ENCODE measurements around the gene MGAT4A.

MGAT4A gene

DNA sequence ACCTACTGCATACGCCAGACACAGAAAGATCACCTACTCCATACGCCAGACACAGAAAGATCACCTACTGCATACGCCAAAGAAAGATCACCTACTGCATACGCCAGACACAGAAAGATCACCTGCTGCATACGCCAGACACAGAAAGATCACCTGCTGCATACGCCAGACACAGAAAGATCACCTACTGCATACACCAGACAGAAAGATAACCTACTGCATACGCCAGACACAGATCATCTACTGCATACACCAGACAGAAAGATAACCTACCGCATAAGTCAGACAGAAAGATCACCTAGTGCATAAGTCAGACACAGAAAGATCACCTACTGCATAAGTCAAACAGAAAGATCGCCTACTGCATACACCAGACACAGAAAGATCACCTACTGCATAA, 148.4 kb downstream of the MGAT4A start:
- Histone ChIP-seq H3K9me3 (replicated peaks; ENCODE audit: insufficient read depth, low read length) (no peaks in the 10 kb centered on the region), H3K4me3 (ENCODE audit: low read length) (no peak overlapping the region), H3K27ac (ENCODE audit: low read length) (no peak overlapping the region), H3K79me2 (ENCODE audit: low read length) (peaks cover 10% of the 10 kb centered on the region; the same call in 1 of the 2 replicates), H3K36me3 (replicated peaks; ENCODE audit: insufficient read depth, low read length) (peaks cover 21% of the 10 kb centered on the region), H3K9me2 (replicated peaks; ENCODE audit: insufficient read depth, low read length) (no peaks in the 10 kb centered on the region), H3K27me3 (replicated peaks; ENCODE audit: insufficient read depth, low read length) (no peaks in the 10 kb centered on the region), H4K20me1 (ENCODE audit: insufficient read depth, low read length) (no peaks in the 10 kb centered on the region), H3K4me1 (ENCODE audit: low read length) (no peaks in the 10 kb centered on the region), H3K9ac (ENCODE audit: low read length) (no peak overlapping the region), H2AFZ (ENCODE audit: low read length) (no peak overlapping the region), H3F3A (ENCODE audit: insufficient read depth, low read length) (peaks cover 4% of the 10 kb centered on the region; the same call in 1 of the 2 replicates), H3K4me2 (ENCODE audit: low read depth, low read length) (no peak overlapping the region)
- TF ChIP-seq, protein P1, sequence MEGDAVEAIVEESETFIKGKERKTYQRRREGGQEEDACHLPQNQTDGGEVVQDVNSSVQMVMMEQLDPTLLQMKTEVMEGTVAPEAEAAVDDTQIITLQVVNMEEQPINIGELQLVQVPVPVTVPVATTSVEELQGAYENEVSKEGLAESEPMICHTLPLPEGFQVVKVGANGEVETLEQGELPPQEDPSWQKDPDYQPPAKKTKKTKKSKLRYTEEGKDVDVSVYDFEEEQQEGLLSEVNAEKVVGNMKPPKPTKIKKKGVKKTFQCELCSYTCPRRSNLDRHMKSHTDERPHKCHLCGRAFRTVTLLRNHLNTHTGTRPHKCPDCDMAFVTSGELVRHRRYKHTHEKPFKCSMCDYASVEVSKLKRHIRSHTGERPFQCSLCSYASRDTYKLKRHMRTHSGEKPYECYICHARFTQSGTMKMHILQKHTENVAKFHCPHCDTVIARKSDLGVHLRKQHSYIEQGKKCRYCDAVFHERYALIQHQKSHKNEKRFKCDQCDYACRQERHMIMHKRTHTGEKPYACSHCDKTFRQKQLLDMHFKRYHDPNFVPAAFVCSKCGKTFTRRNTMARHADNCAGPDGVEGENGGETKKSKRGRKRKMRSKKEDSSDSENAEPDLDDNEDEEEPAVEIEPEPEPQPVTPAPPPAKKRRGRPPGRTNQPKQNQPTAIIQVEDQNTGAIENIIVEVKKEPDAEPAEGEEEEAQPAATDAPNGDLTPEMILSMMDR (IDR thresholded peaks at IDR 0.05; ENCODE audit: low read length) = no peak
- TF ChIP-seq EZH2phosphoT487 (IDR thresholded peaks at IDR 0.05; ENCODE audit: low read length) = no peak
- TF ChIP-seq EZH2 (optimal IDR thresholded peaks at IDR 0.05; ENCODE audit: low read depth, low read length) = no peak
- DNase-seq = no peak

DNA sequence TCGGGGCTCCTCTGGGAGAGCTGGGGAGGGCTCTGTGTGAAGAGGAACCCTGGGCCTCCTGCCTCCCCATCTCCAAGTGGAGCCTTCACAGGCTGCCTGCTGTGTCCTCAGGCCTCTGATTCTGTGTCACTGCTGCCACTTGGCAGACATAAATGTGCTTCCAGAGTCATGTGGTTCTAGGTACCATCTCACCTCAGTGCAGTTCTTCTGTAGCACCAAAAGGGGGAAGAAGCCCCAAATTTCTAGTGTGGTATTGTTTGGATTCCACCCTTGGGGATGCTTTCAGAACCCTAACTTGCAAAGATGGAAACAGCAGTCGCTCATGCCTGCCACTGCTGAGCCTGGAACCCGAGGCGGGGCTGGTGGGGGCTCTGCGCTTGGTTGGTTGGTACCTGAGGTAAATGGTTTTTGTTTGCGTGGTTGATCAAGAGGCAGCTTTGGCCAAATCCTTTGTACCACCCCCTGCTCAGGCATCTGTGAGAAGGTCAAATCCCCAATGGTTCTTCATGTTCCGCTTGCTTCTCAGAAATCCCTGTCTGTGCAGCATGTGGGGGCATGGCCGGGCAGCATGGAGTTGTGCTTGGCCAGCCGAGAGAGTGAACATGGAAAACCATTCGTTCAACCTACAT, 150.2 kb downstream of the MGAT4A start:
- no peaks in the 10 kb centered on the region for H3K9me2 ChIP-seq (replicated peaks; ENCODE audit: insufficient read depth, low read length)
- peaks cover 23% of the 10 kb centered on the region for H3K36me3 ChIP-seq (replicated peaks; ENCODE audit: insufficient read depth, low read length)

DNA sequence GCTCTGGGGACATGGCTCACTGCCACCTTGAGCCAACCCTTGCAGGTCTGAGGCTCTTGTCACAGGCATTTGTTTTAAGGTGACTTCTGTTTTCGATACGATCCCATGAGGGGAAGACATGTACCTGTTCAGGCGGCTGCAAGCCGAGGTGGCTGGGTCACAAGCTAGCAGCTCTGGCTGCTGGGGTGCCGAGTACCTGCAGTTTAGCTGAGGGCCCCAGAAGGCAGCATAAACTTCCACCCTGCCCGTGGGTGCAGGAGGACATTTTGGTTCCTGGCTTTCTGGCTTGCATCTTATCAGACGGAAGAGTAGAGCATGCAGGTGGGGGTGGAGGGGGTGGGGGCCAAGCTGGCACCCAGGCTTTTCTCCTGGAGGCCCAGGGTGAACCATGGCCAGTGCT, 151.0 kb downstream of the MGAT4A start:
- Histone ChIP-seq H3K9me3 (replicated peaks; ENCODE audit: insufficient read depth, low read length) (no peaks in the 10 kb centered on the region), H3K9me2 (replicated peaks; ENCODE audit: insufficient read depth, low read length) (no peaks in the 10 kb centered on the region), H3K4me1 (ENCODE audit: low read length) (no peaks in the 10 kb centered on the region), H3F3A (ENCODE audit: insufficient read depth, low read length) (no peaks in the 10 kb centered on the region; the same call in 1 of the 2 replicates), H3K27ac (ENCODE audit: low read length) (no peak overlapping the region), H4K20me1 (ENCODE audit: insufficient read depth, low read length) (no peaks in the 10 kb centered on the region), H3K4me3 (ENCODE audit: low read length) (no peak overlapping the region), H3K79me2 (ENCODE audit: low read length) (peaks cover 17% of the 10 kb centered on the region), H2AFZ (ENCODE audit: low read length) (no peak overlapping the region), H3K36me3 (replicated peaks; ENCODE audit: insufficient read depth, low read length) (peaks cover 24% of the 10 kb centered on the region), H3K9ac (ENCODE audit: low read length) (no peak overlapping the region), H3K27me3 (replicated peaks; ENCODE audit: insufficient read depth, low read length) (no peaks in the 10 kb centered on the region), H3K4me2 (ENCODE audit: low read depth, low read length) (no peak overlapping the region)
- TF ChIP-seq, protein P1 (IDR thresholded peaks at IDR 0.05; ENCODE audit: low read length) = no peak
- no peak for TF ChIP-seq EZH2phosphoT487 (IDR thresholded peaks at IDR 0.05; ENCODE audit: low read length)
- TF ChIP-seq EZH2 (optimal IDR thresholded peaks at IDR 0.05; ENCODE audit: low read depth, low read length) = no peak
- no peak for DNase-seq

More for the DNA sequence above, 150.2 kb downstream of the MGAT4A start:
- Histone ChIP-seq H4K20me1 (ENCODE audit: insufficient read depth, low read length) (no peaks in the 10 kb centered on the region), H2AFZ (ENCODE audit: low read length) (no peak overlapping the region), H3K4me1 (ENCODE audit: low read length) (no peaks in the 10 kb centered on the region), H3K9ac (ENCODE audit: low read length) (no peak overlapping the region), H3K27ac (ENCODE audit: low read length) (no peak overlapping the region), H3K4me2 (ENCODE audit: low read depth, low read length) (no peak overlapping the region), H3K79me2 (ENCODE audit: low read length) (peaks cover 11% of the 10 kb centered on the region), H3K9me3 (replicated peaks; ENCODE audit: insufficient read depth, low read length) (no peaks in the 10 kb centered on the region), H3K4me3 (ENCODE audit: low read length) (no peak overlapping the region), H3K27me3 (replicated peaks; ENCODE audit: insufficient read depth, low read length) (no peaks in the 10 kb centered on the region), H3F3A (ENCODE audit: insufficient read depth, low read length) (peaks cover 4% of the 10 kb centered on the region; the same call in 1 of the 2 replicates)
- TF ChIP-seq EZH2 (optimal IDR thresholded peaks at IDR 0.05; ENCODE audit: low read depth, low read length) (no peak), EZH2phosphoT487 (IDR thresholded peaks at IDR 0.05; ENCODE audit: low read length) (no peak)
- TF ChIP-seq, protein P1 (IDR thresholded peaks at IDR 0.05; ENCODE audit: low read length) = no peak
- DNase-seq = no peak

Data from MM.1S (cell line).